Karpas-422 (cell line): ENCODE measurements around the gene TFB2M. TPM values are rescaled to one million over a fixed set of nuclear protein-coding genes. Genes with fewer than 3 reads are reported as not detected.

Experiments used
- DNase-seq: peaks from one replicate; pipeline ENCODE4 v3.0.0-alpha.2; 2015
- H2AFZ ChIP-seq: fragments of 200-600 bp; sonication (generic); 2 replicates; pipeline ENCODE4 v1.6.1; 2014; ENCODE audit warnings: antibody characterized with exemption, low read length, mixed read lengths
- H3K27ac ChIP-seq: fragments of 200-600 bp; sonication (generic); 2 replicates; pipeline ENCODE4 v1.5.1; 2014; ENCODE audit warnings: mild to moderate bottlenecking, low read length, moderate library complexity
- H3K27me3 ChIP-seq: fragments of 200-600 bp; sonication (generic); 2 replicates; pipeline ENCODE4 v1.6.1; 2014; ENCODE audit warnings: low read length, mixed read lengths
- H3K36me3 ChIP-seq: fragments of 200-600 bp; sonication (generic); 2 replicates; pipeline ENCODE4 v1.6.1; 2014; ENCODE audit warnings: low read length, mixed read lengths; ENCODE audit not compliant: insufficient read depth
- H3K4me1 ChIP-seq: fragments of 200-600 bp; sonication (generic); 2 replicates; pipeline ENCODE4 v1.6.1; 2014; ENCODE audit warnings: mild to moderate bottlenecking, low read length, mixed read lengths
- H3K4me2 ChIP-seq: fragments of 200-600 bp; sonication (generic); 2 replicates; pipeline ENCODE4 v1.6.1; 2014; ENCODE audit warnings: low read length, low read depth, mild to moderate bottlenecking; ENCODE audit not compliant: poor library complexity, severe bottlenecking
- H3K4me3 ChIP-seq: fragments of 200-600 bp; sonication (generic); 2 replicates; pipeline ENCODE4 v1.5.1; 2014; ENCODE audit warnings: mild to moderate bottlenecking, antibody characterized with exemption, low read length, mixed read lengths
- H3K79me2 ChIP-seq: fragments of 200-600 bp; sonication (generic); 2 replicates; pipeline ENCODE4 v1.6.1; 2014; ENCODE audit warnings: mild to moderate bottlenecking, low read length, mixed read lengths
- H3K9ac ChIP-seq: fragments of 200-600 bp; sonication (generic); 2 replicates; pipeline ENCODE4 v1.6.0; 2014; ENCODE audit warnings: low read length
- H3K9me2 ChIP-seq: fragments of 200-600 bp; sonication (generic), shearing (Covaris generic); replicated peaks from 2 replicates; pipeline ENCODE4 v1.6.0; 2014; ENCODE audit warnings: mild to moderate bottlenecking, low read length, moderate library complexity; ENCODE audit not compliant: insufficient read depth
- H3K9me3 ChIP-seq: fragments of 300-700, 200-600 bp; sonication (generic); 2 replicates; pipeline ENCODE4 v1.6.1; 2014; ENCODE audit warnings: low read length, mixed read lengths
- H4K20me1 ChIP-seq: fragments of 200-600 bp; sonication (generic); 2 replicates; pipeline ENCODE4 v1.6.1; 2014; ENCODE audit warnings: mild to moderate bottlenecking, antibody characterized with exemption, low read length, low read depth; ENCODE audit not compliant: insufficient read depth
- small RNA-seq: library from RNA; depleted of rRNA; stranded (forward); fragments of <200 nt; gene quantifications from one replicate; pipeline ENCODE3, GENCODE V24; 2014
- total RNA-seq: library from RNA; depleted of rRNA; stranded (reverse); fragments of >200 nt; shearing (Covaris generic); gene quantifications from 2 replicates; pipeline ENCODE4 v1.2.3, GENCODE V29; 2014; ENCODE audit warnings: low replicate concordance; rRNA removed

The TFB2M gene
- total RNA-seq, 1 experiment from 2014 or later: 20.5 TPM

DNA sequence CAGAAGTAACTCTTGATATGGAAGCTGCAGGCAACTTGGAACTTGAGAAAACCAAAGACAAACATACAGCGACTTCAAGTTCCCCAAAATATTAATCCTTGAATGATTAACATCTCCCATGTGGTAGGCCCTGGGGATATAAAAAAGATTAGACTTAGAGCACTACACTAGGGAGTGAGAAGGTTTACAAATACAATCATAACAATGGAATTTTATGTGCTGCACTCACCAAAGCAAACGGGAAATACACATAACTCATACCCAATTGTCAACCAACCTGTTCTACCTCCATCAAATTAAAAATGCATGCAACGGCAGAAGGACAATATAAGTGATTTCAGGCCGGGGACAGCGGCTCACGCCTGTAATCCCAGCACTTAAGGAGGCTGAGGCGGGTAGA, 62.7 kb downstream of the TFB2M start:
- peaks cover 69% of the 10 kb centered on the region for H3K79me2 ChIP-seq
- no peak overlapping the region for H3K4me3 ChIP-seq
- H3K27ac ChIP-seq: no peak overlapping the region
- H3K9me3 ChIP-seq: no peaks in the 10 kb centered on the region
- H4K20me1 ChIP-seq: no peaks in the 10 kb centered on the region
- peaks cover 14% of the 10 kb centered on the region; the same call in 1 of the 2 replicates for H3K36me3 ChIP-seq
- H3K4me1 ChIP-seq: peaks cover 35% of the 10 kb centered on the region
- no peaks in the 10 kb centered on the region for H3K27me3 ChIP-seq
- H3K9me2 ChIP-seq: no peaks in the 10 kb centered on the region
- H3K9ac ChIP-seq: no peak overlapping the region
- no peak overlapping the region for H2AFZ ChIP-seq
- no peak for DNase-seq
- no peak overlapping the region for H3K4me2 ChIP-seq

DNA sequence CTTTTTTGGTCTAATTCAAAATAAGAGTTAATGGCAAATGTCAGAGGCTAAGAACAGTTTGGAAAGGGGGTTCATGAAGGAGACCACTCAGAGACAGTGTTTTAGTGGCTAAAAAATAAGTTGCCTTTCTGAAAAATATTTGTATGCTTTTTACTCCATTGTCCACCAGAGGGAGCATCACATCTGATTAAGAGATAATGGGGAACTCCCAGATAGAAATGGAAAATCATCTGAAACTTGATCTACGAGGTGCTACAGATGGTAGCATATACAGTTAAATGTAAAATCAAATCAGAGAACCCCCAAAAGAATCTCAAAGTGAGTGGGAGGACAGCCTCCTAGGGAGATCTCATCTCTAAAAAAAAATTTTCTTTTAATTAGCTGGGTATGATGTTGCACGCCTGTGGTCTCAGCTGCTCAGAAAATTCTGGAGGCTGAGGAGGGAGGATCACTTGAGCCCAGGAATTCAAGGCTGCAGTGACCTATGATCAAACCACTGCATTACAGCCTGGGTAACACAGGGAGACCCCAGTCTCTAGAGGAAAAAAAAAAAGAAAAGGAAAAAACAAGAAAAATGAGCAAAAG, 68.6 kb downstream of the TFB2M start:
- H3K4me3 ChIP-seq: no peak overlapping the region
- peaks cover 79% of the 10 kb centered on the region for H3K79me2 ChIP-seq
- no peaks in the 10 kb centered on the region for H3K9me3 ChIP-seq
- peak overlapping the region; percentile 44 for H3K27ac ChIP-seq
- H3K9me2 ChIP-seq: no peaks in the 10 kb centered on the region
- peaks cover 8% of the 10 kb centered on the region; the same call in 1 of the 2 replicates for H4K20me1 ChIP-seq
- no peak overlapping the region for H3K9ac ChIP-seq
- peaks cover 12% of the 10 kb centered on the region for H3K4me1 ChIP-seq
- DNase-seq: peak; percentile 93
- no peaks in the 10 kb centered on the region for H3K27me3 ChIP-seq
- H3K36me3 ChIP-seq: 0 out of 2 replicates have a peak, but pooled peaks cover 4% of the 10 kb centered on the region
- H3K4me2 ChIP-seq: no peak overlapping the region
- H2AFZ ChIP-seq: no peak overlapping the region

DNA sequence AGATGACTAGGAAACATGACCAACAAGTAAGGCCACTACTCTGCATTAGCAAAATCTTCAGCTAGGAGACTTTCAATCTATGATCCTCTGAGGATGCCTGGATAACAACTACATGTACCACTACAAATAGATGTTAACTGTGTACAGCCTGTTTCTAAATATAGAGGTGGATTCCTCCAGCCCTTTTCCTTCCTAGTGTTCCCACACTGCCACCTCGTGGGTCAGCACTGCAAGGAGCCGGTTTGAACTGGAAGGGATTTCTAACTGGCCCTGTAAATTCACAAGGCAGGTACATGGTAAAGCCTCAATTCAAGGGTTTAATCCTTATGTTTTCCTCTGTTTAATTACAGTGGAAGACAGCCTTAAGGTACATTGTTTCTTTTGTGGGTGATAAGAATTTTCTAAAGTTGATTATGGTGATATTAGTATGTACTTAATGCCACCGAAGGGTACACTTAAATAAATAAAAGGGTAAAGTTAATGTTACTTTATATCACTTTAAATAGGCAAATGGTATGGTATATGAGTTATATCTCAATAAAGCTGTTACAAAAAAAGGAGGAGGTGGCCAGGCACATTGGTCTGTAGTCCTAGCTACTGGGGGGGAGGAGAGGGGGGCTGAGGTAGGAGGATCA, 73.3 kb downstream of the TFB2M start:
- Histone ChIP-seq H3K9ac (no peak overlapping the region), H3K9me3 (no peaks in the 10 kb centered on the region), H3K4me2 (no peak overlapping the region), H4K20me1 (peaks cover 11% of the 10 kb centered on the region; the same call in 1 of the 2 replicates), H3K4me1 (peaks cover 8% of the 10 kb centered on the region), H3K9me2 (no peaks in the 10 kb centered on the region), H3K79me2 (peaks cover 84% of the 10 kb centered on the region), H3K36me3 (no peaks in the 10 kb centered on the region), H3K27ac (no peak overlapping the region), H3K4me3 (no peak overlapping the region), H3K27me3 (no peaks in the 10 kb centered on the region), H2AFZ (no peak overlapping the region)
- peak; percentile 60 for DNase-seq

DNA sequence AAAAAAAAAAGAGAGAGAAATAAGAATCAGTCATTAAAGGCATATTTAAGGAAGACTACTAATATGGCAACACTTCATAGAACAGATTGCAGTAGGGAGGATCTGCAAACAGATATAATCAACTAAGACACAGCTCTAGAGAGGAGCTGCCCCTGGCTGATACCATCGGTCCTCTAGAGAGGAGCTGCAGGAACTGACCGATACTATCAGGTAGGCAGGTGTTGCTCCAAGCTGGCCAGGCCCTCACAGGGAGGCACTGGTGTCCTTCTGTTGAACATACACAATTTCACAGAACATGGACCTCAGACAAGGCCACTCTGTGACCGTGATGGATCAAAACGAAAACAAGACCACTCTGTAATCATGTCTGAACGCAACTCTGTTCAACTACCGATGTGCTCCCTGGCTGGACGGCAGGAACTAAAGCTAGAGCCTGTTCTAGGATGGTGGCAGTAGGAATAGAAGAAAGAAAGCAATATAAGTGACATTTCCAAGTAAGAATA, 74.5 kb downstream of the TFB2M start:
- no peaks in the 10 kb centered on the region for H3K4me1 ChIP-seq

More for the DNA sequence above, 74.5 kb downstream of the TFB2M start:
- H3K36me3 ChIP-seq: no peaks in the 10 kb centered on the region
- no peak for DNase-seq
- H3K79me2 ChIP-seq: peaks cover 81% of the 10 kb centered on the region
- no peak overlapping the region for H3K9ac ChIP-seq
- H3K9me3 ChIP-seq: no peaks in the 10 kb centered on the region
- H3K27me3 ChIP-seq: no peaks in the 10 kb centered on the region
- H3K4me3 ChIP-seq: no peak overlapping the region
- H3K4me2 ChIP-seq: no peak overlapping the region
- H4K20me1 ChIP-seq: peaks cover 16% of the 10 kb centered on the region
- H3K27ac ChIP-seq: no peak overlapping the region
- no peak overlapping the region for H2AFZ ChIP-seq
- no peaks in the 10 kb centered on the region for H3K9me2 ChIP-seq

Small RNAs within 50 kb of the gene (small RNA-seq; reads per million reads assigned to genes)
- gene AL356583.2: not detected

Other genes starting within 250 kb of the TFB2M start
- 67.1 and 88.8 TPM in 2 replicates for gene SMYD3, start 59.0 kb downstream of the TFB2M start, total RNA-seq
- gene CNST, start 195 bp upstream of the TFB2M start, total RNA-seq: 25.3 and 29.7 TPM in 2 replicates
- gene SCCPDH, start 158.1 kb upstream of the TFB2M start, total RNA-seq: 35.1 and 42.3 TPM in 2 replicates